OCI-LY3 (cell line): Measurements from ENCODE around the gene FGF2.
A peak's percentile ranks its signal among the peaks of the same experiment; 100 is the strongest.
"Not testable (repeated sequence)": the region's sequence is repeated elsewhere in the genome, so short reads cannot be mapped to it uniquely, and the experiment has no call there.

Experiments
- H2AFZ ChIP-seq: fragments of 200-600, 300-600 bp; shearing (Covaris generic); 2 replicates; pipeline ENCODE4 v1.6.0; 2014; ENCODE audit warnings: antibody characterized with exemption, low read depth, low read length
- H3K27ac ChIP-seq: fragments of 200-600, 300-600 bp; sonication (generic); 2 replicates; pipeline ENCODE4 v1.5.1; 2014; ENCODE audit warnings: mild to moderate bottlenecking, low read length, moderate library complexity, mixed read lengths
- H3K27me3 ChIP-seq: fragments of 200-600, 300-600 bp; sonication (generic); 2 replicates; pipeline ENCODE4 v1.6.1; 2014; ENCODE audit warnings: low read depth, low read length, mixed read lengths
- H3K36me3 ChIP-seq: fragments of 200-600, 300-600 bp; sonication (generic); replicated peaks from 2 replicates; pipeline ENCODE3; 2014; ENCODE audit warnings: low read depth, low read length, mixed read lengths
- H3K4me1 ChIP-seq: fragments of 300-600, 200-600 bp; sonication (generic); 2 replicates; pipeline ENCODE4 v1.6.1; 2014; ENCODE audit warnings: low read length, mixed read lengths
- H3K4me2 ChIP-seq: fragments of 200-600, 300-600 bp; sonication (generic); 2 replicates; pipeline ENCODE4 v1.6.1; 2014; ENCODE audit warnings: low read length, mixed read lengths
- H3K4me3 ChIP-seq: fragments of 300-600, 200-600 bp; sonication (generic); 2 replicates; pipeline ENCODE4 v1.5.1; 2014; ENCODE audit warnings: antibody characterized with exemption, mild to moderate bottlenecking, low read length, moderate library complexity
- H3K79me2 ChIP-seq: fragments of 300-600, 200-600 bp; shearing (Covaris generic); 2 replicates; pipeline ENCODE4 v1.6.1; 2014; ENCODE audit warnings: mild to moderate bottlenecking, low read length, mixed read lengths
- H3K9ac ChIP-seq: fragments of 300-600, 200-600 bp; shearing (Covaris generic); 2 replicates; pipeline ENCODE4 v1.6.0; 2014; ENCODE audit warnings: mild to moderate bottlenecking, low read length, moderate library complexity
- H3K9me3 ChIP-seq: fragments of 200-600, 300-600 bp; shearing (Covaris generic); 2 replicates; pipeline ENCODE4 v1.6.1; 2014; ENCODE audit warnings: low read length, mixed read lengths; ENCODE audit not compliant: insufficient read depth
- H4K20me1 ChIP-seq: fragments of 200-600, 300-600 bp; sonication (generic); 2 replicates; pipeline ENCODE4 v1.6.1; 2016; ENCODE audit warnings: low read length, mixed read lengths; ENCODE audit not compliant: insufficient read depth
- CTCF ChIP-seq: fragments of 200-600, 300-600 bp; sonication (generic); IDR thresholded peaks from 2 replicates; pipeline ENCODE4 v1.5.1; 2014; ENCODE audit warnings: antibody characterized with exemption, low read length, low read depth
- EZH2phosphoT487 ChIP-seq: fragments of 200-600 bp; shearing (Covaris generic); IDR thresholded peaks from 2 replicates; pipeline ENCODE4 v1.6.1; 2018; ENCODE audit warnings: antibody characterized with exemption, mixed run types, low read depth

Gene FGF2

GRCh38 chr4:122781486-122781885 is 45.1 kb upstream of the FGF2 start:
- Histone ChIP-seq H3K79me2 (no peaks in the 10 kb centered on the region), H3K4me1 (peaks cover 24% of the 10 kb centered on the region)

GRCh38 chr4:122783301-122784215 is 43.1 kb upstream of the FGF2 start:
- no peak for TF ChIP-seq CTCF
- TF ChIP-seq EZH2phosphoT487, result no peak
- Histone ChIP-seq H4K20me1 (no peaks in the 10 kb centered on the region), H3K27me3 (no peaks in the 10 kb centered on the region), H3K4me2 (no peak overlapping the region), H3K27ac (no peak overlapping the region), H3K36me3 (no peaks in the 10 kb centered on the region), H3K79me2 (no peaks in the 10 kb centered on the region), H3K4me1 (peaks cover 21% of the 10 kb centered on the region), H3K9me3 (no peaks in the 10 kb centered on the region), H3K9ac (no peak overlapping the region), H3K4me3 (no peak overlapping the region), H2AFZ (peak overlapping the region; percentile 33; the same call in 1 of the 2 replicates)

More at GRCh38 chr4:122781486-122781885, 45.1 kb upstream of the FGF2 start:
- Histone ChIP-seq H3K27ac (no peak overlapping the region), H3K4me2 (no peak overlapping the region), H3K9me3 (no peaks in the 10 kb centered on the region), H3K27me3 (no peaks in the 10 kb centered on the region), H2AFZ (no peak overlapping the region), H3K36me3 (no peaks in the 10 kb centered on the region), H4K20me1 (no peaks in the 10 kb centered on the region), H3K9ac (no peak overlapping the region), H3K4me3 (no peak overlapping the region)
- TF ChIP-seq CTCF (no peak), EZH2phosphoT487 (no peak)

DNA sequence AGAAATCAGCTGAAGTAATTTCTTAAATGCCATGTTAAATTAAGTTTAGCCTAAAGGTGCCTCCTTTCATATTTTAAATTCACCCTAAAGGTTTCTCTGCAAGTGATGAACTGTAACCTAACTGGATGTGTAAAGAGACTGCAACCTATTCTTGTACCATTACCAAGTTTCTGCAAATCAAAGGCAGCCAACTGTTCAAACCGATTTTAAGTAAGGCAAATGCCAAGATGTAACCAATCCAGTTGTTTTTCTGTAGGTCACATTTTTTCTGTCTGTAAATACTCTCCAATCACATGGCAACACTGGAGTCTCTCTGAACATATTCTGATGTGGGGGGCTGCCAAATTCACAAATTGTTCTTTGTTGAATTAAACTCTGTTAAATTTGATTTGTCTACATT is 42.4 kb upstream of the FGF2 start:
- H3K9me3 ChIP-seq, result no peaks in the 10 kb centered on the region
- H3K27ac ChIP-seq, result no peak overlapping the region
- H2AFZ ChIP-seq, result peak overlapping the region; percentile 33; the same call in 1 of the 2 replicates
- H3K79me2 ChIP-seq, result no peaks in the 10 kb centered on the region
- H4K20me1 ChIP-seq, result no peaks in the 10 kb centered on the region
- no peaks in the 10 kb centered on the region for H3K36me3 ChIP-seq
- H3K4me2 ChIP-seq, result no peak overlapping the region
- no peaks in the 10 kb centered on the region for H3K27me3 ChIP-seq
- H3K4me1 ChIP-seq, result peaks cover 21% of the 10 kb centered on the region
- H3K9ac ChIP-seq, result no peak overlapping the region
- no peak overlapping the region for H3K4me3 ChIP-seq
- TF ChIP-seq CTCF, result no peak
- TF ChIP-seq EZH2phosphoT487, result no peak

GRCh38 chr4:122785099-122785498 is 41.5 kb upstream of the FGF2 start:
- Histone ChIP-seq H3K4me1 (peaks cover 21% of the 10 kb centered on the region), H3K27me3 (no peaks in the 10 kb centered on the region), H3K9ac (no peak overlapping the region), H2AFZ (no peak overlapping the region), H3K4me3 (no peak overlapping the region), H3K79me2 (no peaks in the 10 kb centered on the region), H3K4me2 (no peak overlapping the region), H3K27ac (no peak overlapping the region), H4K20me1 (no peaks in the 10 kb centered on the region), H3K36me3 (no peaks in the 10 kb centered on the region), H3K9me3 (no peaks in the 10 kb centered on the region)
- TF ChIP-seq CTCF (no peak), EZH2phosphoT487 (no peak)

DNA sequence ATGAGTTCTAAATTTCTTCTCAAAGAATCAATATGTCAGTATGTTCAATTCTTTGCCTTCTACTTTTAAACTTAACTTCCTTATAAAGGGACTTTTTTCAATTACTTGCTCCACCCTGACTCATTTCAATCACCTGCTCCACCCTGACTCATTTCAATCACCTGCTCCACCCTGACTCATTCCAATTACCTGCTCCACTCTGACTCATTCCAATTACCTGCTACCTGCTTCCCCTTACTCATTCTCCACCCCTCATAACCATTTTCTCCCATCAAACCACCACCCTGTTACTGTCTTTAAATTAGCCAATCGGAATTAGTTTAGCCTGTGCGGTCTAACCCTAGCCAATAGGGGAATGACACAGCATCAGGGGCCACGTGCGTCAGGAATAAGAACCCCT is 40.3 kb upstream of the FGF2 start:
- H3K79me2 ChIP-seq, H2AFZ ChIP-seq, H3K9me3 ChIP-seq, H4K20me1 ChIP-seq, H3K27ac ChIP-seq, H3K27me3 ChIP-seq, H3K9ac ChIP-seq, H3K4me3 ChIP-seq, H3K36me3 ChIP-seq: not testable (repeated sequence)
- peak overlapping the region; percentile 33; the same call in 1 of the 2 replicates for H3K4me2 ChIP-seq
- H3K4me1 ChIP-seq, result peaks cover 21% of the 10 kb centered on the region

- not testable (repeated sequence) for H3K27me3 ChIP-seq, H3K79me2 ChIP-seq, H3K36me3 ChIP-seq, H4K20me1 ChIP-seq, H3K4me2 ChIP-seq, H3K9ac ChIP-seq, H3K9me3 ChIP-seq, H2AFZ ChIP-seq, H3K27ac ChIP-seq, H3K4me3 ChIP-seq
- H3K4me1 ChIP-seq, result peaks cover 21% of the 10 kb centered on the region
Observed at GRCh38 chr4:122786920-122787319, 39.7 kb upstream of the FGF2 start.
